ENCODE data around the gene HIVEP1.

Gene HIVEP1

DNA sequence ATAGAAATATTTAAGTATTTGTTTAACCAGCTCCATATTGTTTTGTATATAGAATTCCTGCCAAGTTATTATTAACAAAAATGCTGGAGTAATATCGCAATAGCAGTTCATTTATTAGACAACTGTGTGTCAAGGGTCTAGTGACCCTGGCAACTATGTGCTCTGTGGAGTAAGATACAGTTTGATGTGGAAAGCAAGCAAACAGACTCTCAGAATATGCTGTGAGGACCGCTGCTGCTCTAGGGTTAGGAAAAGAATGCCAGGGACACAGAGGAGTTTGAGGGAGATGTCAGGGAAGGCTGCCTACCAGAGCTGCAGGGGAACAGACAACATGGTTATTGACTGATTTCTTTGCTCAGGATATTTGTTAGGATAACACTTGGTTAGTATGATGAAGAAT is 71.2 kb downstream of the HIVEP1 start (continued):
- no peak for TF ChIP-seq TOX (CRISPR knock-in tag; IDR thresholded peaks at IDR 0.05; ENCODE audit: borderline replicate concordance)

GRCh38 chr6:12083763-12084162 is 71.7 kb downstream of the HIVEP1 start:
- ATAC-seq = peak; percentile 80
- TF ChIP-seq CSDC2 (CRISPR knock-in tag; IDR thresholded peaks at IDR 0.05) (no peak), OSR1 (CRISPR knock-in tag; IDR thresholded peaks at IDR 0.05) (no peak), GLIS3 (CRISPR knock-in tag; IDR thresholded peaks at IDR 0.05) (no peak), CREB5 (CRISPR knock-in tag; IDR thresholded peaks at IDR 0.05; ENCODE audit: low read depth) (no peak), ARNTL (CRISPR knock-in tag; IDR thresholded peaks at IDR 0.05; ENCODE audit: borderline replicate concordance, low read depth) (no peak), ISL1 (CRISPR knock-in tag; IDR thresholded peaks at IDR 0.05) (no peak), ZFP30 (CRISPR knock-in tag; IDR thresholded peaks at IDR 0.05) (no peak), ZC3H10 (CRISPR knock-in tag; IDR thresholded peaks at IDR 0.05) (no peak), SNAI2 (CRISPR knock-in tag; IDR thresholded peaks at IDR 0.05) (no peak), BACH2 (CRISPR knock-in tag; IDR thresholded peaks at IDR 0.05; ENCODE audit: borderline replicate concordance) (no peak), PATZ1 (CRISPR knock-in tag; IDR thresholded peaks at IDR 0.05; ENCODE audit: borderline replicate concordance) (no peak), ZNF565 (CRISPR knock-in tag; conservative IDR thresholded peaks at IDR 0.05; ENCODE audit: low read depth) (no peak), ZNF8 (CRISPR knock-in tag; IDR thresholded peaks at IDR 0.05) (no peak), RARB (CRISPR knock-in tag; IDR thresholded peaks at IDR 0.05) (no peak), ESRRG (CRISPR knock-in tag; IDR thresholded peaks at IDR 0.05) (no peak), TOX (CRISPR knock-in tag; IDR thresholded peaks at IDR 0.05; ENCODE audit: borderline replicate concordance) (no peak), ZFP3 (CRISPR knock-in tag; IDR thresholded peaks at IDR 0.05) (no peak)
- TF ChIP-seq, protein P1, sequence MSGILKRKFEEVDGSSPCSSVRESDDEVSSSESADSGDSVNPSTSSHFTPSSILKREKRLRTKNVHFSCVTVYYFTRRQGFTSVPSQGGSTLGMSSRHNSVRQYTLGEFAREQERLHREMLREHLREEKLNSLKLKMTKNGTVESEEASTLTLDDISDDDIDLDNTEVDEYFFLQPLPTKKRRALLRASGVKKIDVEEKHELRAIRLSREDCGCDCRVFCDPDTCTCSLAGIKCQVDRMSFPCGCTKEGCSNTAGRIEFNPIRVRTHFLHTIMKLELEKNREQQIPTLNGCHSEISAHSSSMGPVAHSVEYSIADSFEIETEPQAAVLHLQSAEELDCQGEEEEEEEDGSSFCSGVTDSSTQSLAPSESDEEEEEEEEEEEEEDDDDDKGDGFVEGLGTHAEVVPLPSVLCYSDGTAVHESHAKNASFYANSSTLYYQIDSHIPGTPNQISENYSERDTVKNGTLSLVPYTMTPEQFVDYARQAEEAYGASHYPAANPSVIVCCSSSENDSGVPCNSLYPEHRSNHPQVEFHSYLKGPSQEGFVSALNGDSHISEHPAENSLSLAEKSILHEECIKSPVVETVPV (CRISPR knock-in tag; IDR thresholded peaks at IDR 0.05) = no peak
- TF ChIP-seq, protein P2, sequence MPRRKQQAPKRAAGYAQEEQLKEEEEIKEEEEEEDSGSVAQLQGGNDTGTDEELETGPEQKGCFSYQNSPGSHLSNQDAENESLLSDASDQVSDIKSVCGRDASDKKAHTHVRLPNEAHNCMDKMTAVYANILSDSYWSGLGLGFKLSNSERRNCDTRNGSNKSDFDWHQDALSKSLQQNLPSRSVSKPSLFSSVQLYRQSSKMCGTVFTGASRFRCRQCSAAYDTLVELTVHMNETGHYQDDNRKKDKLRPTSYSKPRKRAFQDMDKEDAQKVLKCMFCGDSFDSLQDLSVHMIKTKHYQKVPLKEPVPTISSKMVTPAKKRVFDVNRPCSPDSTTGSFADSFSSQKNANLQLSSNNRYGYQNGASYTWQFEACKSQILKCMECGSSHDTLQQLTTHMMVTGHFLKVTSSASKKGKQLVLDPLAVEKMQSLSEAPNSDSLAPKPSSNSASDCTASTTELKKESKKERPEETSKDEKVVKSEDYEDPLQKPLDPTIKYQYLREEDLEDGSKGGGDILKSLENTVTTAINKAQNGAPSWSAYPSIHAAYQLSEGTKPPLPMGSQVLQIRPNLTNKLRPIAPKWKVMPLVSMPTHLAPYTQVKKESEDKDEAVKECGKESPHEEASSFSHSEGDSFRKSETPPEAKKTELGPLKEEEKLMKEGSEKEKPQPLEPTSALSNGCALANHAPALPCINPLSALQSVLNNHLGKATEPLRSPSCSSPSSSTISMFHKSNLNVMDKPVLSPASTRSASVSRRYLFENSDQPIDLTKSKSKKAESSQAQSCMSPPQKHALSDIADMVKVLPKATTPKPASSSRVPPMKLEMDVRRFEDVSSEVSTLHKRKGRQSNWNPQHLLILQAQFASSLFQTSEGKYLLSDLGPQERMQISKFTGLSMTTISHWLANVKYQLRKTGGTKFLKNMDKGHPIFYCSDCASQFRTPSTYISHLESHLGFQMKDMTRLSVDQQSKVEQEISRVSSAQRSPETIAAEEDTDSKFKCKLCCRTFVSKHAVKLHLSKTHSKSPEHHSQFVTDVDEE (CRISPR knock-in tag; IDR thresholded peaks at IDR 0.05) = no peak

- ATAC-seq = no peak
- TF ChIP-seq RARB (CRISPR knock-in tag; IDR thresholded peaks at IDR 0.05) (no peak), PPARA (CRISPR knock-in tag; IDR thresholded peaks at IDR 0.05; ENCODE audit: borderline replicate concordance) (no peak), SNAI2 (CRISPR knock-in tag; IDR thresholded peaks at IDR 0.05) (no peak), ISL1 (CRISPR knock-in tag; IDR thresholded peaks at IDR 0.05) (no peak), TOX (CRISPR knock-in tag; IDR thresholded peaks at IDR 0.05; ENCODE audit: borderline replicate concordance) (no peak), BACH2 (CRISPR knock-in tag; IDR thresholded peaks at IDR 0.05; ENCODE audit: borderline replicate concordance) (no peak), ZNF565 (CRISPR knock-in tag; conservative IDR thresholded peaks at IDR 0.05; ENCODE audit: low read depth) (no peak), OSR1 (CRISPR knock-in tag; IDR thresholded peaks at IDR 0.05) (no peak), ARNTL (CRISPR knock-in tag; IDR thresholded peaks at IDR 0.05; ENCODE audit: borderline replicate concordance, low read depth) (no peak), TCF4 (CRISPR knock-in tag; IDR thresholded peaks at IDR 0.05; ENCODE audit: borderline replicate concordance) (no peak), ZFP30 (CRISPR knock-in tag; IDR thresholded peaks at IDR 0.05) (no peak), ZNF70 (CRISPR knock-in tag; IDR thresholded peaks at IDR 0.05) (no peak), ZNF8 (CRISPR knock-in tag; IDR thresholded peaks at IDR 0.05) (no peak), CSDC2 (CRISPR knock-in tag; IDR thresholded peaks at IDR 0.05) (no peak), ZFP3 (CRISPR knock-in tag; IDR thresholded peaks at IDR 0.05) (no peak)
- TF ChIP-seq, protein P1 (CRISPR knock-in tag; IDR thresholded peaks at IDR 0.05) = no peak
- TF ChIP-seq, protein P3, sequence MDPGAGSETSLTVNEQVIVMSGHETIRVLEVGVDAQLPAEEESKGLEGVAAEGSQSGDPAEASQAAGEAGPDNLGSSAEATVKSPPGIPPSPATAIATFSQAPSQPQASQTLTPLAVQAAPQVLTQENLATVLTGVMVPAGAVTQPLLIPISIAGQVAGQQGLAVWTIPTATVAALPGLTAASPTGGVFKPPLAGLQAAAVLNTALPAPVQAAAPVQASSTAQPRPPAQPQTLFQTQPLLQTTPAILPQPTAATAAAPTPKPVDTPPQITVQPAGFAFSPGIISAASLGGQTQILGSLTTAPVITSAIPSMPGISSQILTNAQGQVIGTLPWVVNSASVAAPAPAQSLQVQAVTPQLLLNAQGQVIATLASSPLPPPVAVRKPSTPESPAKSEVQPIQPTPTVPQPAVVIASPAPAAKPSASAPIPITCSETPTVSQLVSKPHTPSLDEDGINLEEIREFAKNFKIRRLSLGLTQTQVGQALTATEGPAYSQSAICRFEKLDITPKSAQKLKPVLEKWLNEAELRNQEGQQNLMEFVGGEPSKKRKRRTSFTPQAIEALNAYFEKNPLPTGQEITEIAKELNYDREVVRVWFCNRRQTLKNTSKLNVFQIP (CRISPR knock-in tag; IDR thresholded peaks at IDR 0.05; ENCODE audit: borderline replicate concordance, low read depth) = no peak
- TF ChIP-seq, protein P2 (CRISPR knock-in tag; IDR thresholded peaks at IDR 0.05) = no peak
These were observed 72.6 kb downstream of the HIVEP1 start for GRCh38 chr6:12084681-12085080.
